Right lobe of liver (tissue), 4 donors: ENCODE data around the gene KIF26A.

Source experiments
- POLR2A ChIP-seq: fragments of 450-650 bp; IDR thresholded peaks from one replicate; pipeline ENCODE4 v1.6.1; 2017; ENCODE audit warnings: antibody characterized with exemption, mild to moderate bottlenecking
- TF ChIP-seq, protein P1 (sequence below), 4 donors: fragments of 200-600 bp in 3 of 4; fragments of 450-650 bp in 1 of 4; IDR thresholded peaks; one replicate each; pipeline versions ENCODE4 v1.5.1 to v1.8.0; 2016 to 2022; ENCODE audit warnings: antibody characterized with exemption in 4 of 4, mild to moderate bottlenecking in 2 of 4
- donor health status: DM: no; HTN: no; CAD: no.
- donor health status: DM: no; HTN: no; CAD: no.
- donor health status: DM: no; HTN: yes; CAD: no.

DNA sequence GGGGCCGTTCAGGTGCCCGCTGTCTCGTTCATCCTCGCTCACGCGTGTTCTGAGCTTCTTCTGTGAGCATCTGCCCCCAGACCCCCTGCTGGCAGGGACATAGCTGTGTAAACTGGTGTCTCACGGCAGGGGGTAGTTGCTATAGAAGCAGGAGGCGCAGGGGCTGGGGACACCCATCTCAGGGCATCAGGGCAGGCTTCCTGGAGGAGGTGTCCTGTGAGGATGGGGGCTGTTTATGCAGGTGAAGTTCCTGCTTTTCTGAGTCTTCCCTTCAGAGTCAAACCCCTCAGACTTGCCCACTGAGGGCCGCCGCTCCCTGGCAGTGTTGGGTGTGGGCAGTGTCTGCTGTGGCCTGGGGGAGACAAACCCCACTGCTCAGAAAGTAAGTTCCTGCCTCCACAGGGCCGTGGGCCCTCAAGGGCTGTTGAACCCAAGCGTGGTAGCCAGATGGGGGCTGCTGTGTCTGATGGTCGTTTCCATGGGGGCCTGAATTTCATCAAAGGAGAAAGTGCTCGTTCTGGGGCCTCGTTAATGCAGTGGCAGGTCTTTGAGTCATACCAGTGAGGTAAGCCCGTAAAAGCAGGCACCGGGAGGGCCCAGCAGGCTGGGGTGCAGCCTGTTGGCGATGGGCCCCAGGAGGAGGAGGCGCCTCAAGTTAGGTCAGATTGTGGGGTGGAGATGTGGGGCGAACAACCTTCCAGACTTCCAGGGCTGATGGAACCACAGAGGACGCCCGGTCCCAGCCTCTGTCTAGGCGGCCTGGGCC lies 23.4 kb downstream of the KIF26A start:
- no peak for TF ChIP-seq POLR2A
- TF ChIP-seq, protein P1, sequence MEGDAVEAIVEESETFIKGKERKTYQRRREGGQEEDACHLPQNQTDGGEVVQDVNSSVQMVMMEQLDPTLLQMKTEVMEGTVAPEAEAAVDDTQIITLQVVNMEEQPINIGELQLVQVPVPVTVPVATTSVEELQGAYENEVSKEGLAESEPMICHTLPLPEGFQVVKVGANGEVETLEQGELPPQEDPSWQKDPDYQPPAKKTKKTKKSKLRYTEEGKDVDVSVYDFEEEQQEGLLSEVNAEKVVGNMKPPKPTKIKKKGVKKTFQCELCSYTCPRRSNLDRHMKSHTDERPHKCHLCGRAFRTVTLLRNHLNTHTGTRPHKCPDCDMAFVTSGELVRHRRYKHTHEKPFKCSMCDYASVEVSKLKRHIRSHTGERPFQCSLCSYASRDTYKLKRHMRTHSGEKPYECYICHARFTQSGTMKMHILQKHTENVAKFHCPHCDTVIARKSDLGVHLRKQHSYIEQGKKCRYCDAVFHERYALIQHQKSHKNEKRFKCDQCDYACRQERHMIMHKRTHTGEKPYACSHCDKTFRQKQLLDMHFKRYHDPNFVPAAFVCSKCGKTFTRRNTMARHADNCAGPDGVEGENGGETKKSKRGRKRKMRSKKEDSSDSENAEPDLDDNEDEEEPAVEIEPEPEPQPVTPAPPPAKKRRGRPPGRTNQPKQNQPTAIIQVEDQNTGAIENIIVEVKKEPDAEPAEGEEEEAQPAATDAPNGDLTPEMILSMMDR (IDR thresholded peaks at IDR 0.05), result no peak
